Measurements from ENCODE around the gene LMO4. TPM values are rescaled to one million over a fixed set of nuclear protein-coding genes. Genes with fewer than 3 reads are reported as not detected.

Gene LMO4
- total and polyA plus RNA-seq, 10 of the 15 experiments (the other 5 are each of a cell fraction or from before 2014, with no cell fraction given): 3.8 to 76.6 (median 20.7) TPM

DNA sequence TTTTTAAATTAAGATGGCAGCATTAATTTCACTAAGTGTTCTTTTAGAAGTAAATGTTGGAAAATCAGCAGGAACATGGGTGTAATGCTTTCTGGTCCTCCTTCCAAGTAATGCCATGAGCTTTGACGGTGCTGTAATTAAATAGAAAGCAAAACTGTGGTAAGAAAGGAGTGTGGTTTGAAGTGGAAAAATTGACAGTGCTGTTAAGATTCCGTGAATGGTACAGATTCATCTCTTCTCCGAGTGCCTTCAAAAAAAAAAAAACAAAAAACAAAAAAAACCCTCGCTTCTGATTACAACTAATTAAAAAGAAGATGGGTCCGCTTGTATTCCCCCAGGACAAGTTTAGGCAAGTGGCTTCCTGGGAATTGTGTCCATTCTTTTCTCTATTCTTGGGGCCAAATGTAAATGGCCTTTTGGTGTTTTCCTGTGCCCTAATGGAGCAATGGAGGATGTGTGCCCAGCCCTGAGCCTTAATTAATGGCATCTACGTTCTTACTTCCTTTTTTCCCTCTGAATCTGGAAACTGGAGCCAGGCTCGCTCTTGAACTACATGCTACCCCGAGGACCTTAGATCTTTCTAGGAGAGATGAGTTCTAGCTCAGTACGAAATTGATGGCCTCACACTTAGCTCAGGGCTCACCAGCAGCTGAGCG is 5.1 kb downstream of the LMO4 start (continued):
- no peak for TF ChIP-seq BRCA1 (IDR thresholded peaks at IDR 0.05; ENCODE audit: low read depth, low read length)
- TF ChIP-seq ZNF384 (IDR thresholded peaks at IDR 0.05; ENCODE audit: borderline replicate concordance, low read depth, low read length): peak; percentile 76
- TF ChIP-seq, protein P1, sequence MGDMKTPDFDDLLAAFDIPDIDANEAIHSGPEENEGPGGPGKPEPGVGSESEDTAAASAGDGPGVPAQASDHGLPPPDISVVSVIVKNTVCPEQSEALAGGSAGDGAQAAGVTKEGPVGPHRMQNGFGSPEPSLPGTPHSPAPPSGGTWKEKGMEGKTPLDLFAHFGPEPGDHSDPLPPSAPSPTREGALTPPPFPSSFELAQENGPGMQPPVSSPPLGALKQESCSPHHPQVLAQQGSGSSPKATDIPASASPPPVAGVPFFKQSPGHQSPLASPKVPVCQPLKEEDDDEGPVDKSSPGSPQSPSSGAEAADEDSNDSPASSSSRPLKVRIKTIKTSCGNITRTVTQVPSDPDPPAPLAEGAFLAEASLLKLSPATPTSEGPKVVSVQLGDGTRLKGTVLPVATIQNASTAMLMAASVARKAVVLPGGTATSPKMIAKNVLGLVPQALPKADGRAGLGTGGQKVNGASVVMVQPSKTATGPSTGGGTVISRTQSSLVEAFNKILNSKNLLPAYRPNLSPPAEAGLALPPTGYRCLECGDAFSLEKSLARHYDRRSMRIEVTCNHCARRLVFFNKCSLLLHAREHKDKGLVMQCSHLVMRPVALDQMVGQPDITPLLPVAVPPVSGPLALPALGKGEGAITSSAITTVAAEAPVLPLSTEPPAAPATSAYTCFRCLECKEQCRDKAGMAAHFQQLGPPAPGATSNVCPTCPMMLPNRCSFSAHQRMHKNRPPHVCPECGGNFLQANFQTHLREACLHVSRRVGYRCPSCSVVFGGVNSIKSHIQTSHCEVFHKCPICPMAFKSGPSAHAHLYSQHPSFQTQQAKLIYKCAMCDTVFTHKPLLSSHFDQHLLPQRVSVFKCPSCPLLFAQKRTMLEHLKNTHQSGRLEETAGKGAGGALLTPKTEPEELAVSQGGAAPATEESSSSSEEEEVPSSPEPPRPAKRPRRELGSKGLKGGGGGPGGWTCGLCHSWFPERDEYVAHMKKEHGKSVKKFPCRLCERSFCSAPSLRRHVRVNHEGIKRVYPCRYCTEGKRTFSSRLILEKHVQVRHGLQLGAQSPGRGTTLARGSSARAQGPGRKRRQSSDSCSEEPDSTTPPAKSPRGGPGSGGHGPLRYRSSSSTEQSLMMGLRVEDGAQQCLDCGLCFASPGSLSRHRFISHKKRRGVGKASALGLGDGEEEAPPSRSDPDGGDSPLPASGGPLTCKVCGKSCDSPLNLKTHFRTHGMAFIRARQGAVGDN (IDR thresholded peaks at IDR 0.05): no peak
- no peak for TF ChIP-seq SREBF2 (IDR thresholded peaks at IDR 0.05; ENCODE audit: low read length)
- no peak; the same call in 1 of the 2 replicates for TF ChIP-seq MTA2 (IDR thresholded peaks at IDR 0.05; ENCODE audit: low read depth)
- peak; percentile 84 for TF ChIP-seq ATF7 (IDR thresholded peaks at IDR 0.05; ENCODE audit: low read depth)
- no peak for TF ChIP-seq TCF12 (IDR thresholded peaks at IDR 0.05; ENCODE audit: low read depth, low read length)
- no peak for TF ChIP-seq YY1 (IDR thresholded peaks at IDR 0.05; ENCODE audit: low read depth, low read length)
- no peak for TF ChIP-seq PML (IDR thresholded peaks at IDR 0.05; ENCODE audit: low read length)
- no peak for TF ChIP-seq SRF (IDR thresholded peaks at IDR 0.05; ENCODE audit: low read depth in 2 of 2, low read length in 2 of 2)
- TF ChIP-seq, protein P2, sequence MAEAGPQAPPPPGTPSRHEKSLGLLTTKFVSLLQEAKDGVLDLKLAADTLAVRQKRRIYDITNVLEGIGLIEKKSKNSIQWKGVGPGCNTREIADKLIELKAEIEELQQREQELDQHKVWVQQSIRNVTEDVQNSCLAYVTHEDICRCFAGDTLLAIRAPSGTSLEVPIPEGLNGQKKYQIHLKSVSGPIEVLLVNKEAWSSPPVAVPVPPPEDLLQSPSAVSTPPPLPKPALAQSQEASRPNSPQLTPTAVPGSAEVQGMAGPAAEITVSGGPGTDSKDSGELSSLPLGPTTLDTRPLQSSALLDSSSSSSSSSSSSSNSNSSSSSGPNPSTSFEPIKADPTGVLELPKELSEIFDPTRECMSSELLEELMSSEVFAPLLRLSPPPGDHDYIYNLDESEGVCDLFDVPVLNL (IDR thresholded peaks at IDR 0.05; ENCODE audit: low read depth, low read length): no peak
- TF ChIP-seq CREB1 (IDR thresholded peaks at IDR 0.05; ENCODE audit: low read depth): no peak
- TF ChIP-seq, protein P3, sequence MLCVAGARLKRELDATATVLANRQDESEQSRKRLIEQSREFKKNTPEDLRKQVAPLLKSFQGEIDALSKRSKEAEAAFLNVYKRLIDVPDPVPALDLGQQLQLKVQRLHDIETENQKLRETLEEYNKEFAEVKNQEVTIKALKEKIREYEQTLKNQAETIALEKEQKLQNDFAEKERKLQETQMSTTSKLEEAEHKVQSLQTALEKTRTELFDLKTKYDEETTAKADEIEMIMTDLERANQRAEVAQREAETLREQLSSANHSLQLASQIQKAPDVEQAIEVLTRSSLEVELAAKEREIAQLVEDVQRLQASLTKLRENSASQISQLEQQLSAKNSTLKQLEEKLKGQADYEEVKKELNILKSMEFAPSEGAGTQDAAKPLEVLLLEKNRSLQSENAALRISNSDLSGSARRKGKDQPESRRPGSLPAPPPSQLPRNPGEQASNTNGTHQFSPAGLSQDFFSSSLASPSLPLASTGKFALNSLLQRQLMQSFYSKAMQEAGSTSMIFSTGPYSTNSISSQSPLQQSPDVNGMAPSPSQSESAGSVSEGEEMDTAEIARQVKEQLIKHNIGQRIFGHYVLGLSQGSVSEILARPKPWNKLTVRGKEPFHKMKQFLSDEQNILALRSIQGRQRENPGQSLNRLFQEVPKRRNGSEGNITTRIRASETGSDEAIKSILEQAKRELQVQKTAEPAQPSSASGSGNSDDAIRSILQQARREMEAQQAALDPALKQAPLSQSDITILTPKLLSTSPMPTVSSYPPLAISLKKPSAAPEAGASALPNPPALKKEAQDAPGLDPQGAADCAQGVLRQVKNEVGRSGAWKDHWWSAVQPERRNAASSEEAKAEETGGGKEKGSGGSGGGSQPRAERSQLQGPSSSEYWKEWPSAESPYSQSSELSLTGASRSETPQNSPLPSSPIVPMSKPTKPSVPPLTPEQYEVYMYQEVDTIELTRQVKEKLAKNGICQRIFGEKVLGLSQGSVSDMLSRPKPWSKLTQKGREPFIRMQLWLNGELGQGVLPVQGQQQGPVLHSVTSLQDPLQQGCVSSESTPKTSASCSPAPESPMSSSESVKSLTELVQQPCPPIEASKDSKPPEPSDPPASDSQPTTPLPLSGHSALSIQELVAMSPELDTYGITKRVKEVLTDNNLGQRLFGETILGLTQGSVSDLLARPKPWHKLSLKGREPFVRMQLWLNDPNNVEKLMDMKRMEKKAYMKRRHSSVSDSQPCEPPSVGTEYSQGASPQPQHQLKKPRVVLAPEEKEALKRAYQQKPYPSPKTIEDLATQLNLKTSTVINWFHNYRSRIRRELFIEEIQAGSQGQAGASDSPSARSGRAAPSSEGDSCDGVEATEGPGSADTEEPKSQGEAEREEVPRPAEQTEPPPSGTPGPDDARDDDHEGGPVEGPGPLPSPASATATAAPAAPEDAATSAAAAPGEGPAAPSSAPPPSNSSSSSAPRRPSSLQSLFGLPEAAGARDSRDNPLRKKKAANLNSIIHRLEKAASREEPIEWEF (IDR thresholded peaks at IDR 0.05; ENCODE audit: insufficient replicate concordance, low read depth, low read length): no peak
- no peak for TF ChIP-seq HDAC6 (IDR thresholded peaks at IDR 0.05; ENCODE audit: unreplicated experiment)
- TF ChIP-seq STAT1 (conservative IDR thresholded peaks at IDR 0.05): no peak
- no peak for TF ChIP-seq ESRRA (IDR thresholded peaks at IDR 0.05; ENCODE audit: low read length)
- no peak for TF ChIP-seq TAF1 (IDR thresholded peaks at IDR 0.05; ENCODE audit: borderline replicate concordance, low read depth, low read length)
- no peak for TF ChIP-seq CHD2 (IDR thresholded peaks at IDR 0.05; ENCODE audit: borderline replicate concordance, low read depth, low read length)
- no peak for TF ChIP-seq RAD21 (IDR thresholded peaks at IDR 0.05; ENCODE audit: insufficient read depth, low read depth, low read length)
- TF ChIP-seq LARP7 (IDR thresholded peaks at IDR 0.05): no peak
- TF ChIP-seq, protein P4, sequence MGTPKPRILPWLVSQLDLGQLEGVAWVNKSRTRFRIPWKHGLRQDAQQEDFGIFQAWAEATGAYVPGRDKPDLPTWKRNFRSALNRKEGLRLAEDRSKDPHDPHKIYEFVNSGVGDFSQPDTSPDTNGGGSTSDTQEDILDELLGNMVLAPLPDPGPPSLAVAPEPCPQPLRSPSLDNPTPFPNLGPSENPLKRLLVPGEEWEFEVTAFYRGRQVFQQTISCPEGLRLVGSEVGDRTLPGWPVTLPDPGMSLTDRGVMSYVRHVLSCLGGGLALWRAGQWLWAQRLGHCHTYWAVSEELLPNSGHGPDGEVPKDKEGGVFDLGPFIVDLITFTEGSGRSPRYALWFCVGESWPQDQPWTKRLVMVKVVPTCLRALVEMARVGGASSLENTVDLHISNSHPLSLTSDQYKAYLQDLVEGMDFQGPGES (IDR thresholded peaks at IDR 0.05): no peak
